Measurements from ENCODE around the gene OCA2.

DNA sequence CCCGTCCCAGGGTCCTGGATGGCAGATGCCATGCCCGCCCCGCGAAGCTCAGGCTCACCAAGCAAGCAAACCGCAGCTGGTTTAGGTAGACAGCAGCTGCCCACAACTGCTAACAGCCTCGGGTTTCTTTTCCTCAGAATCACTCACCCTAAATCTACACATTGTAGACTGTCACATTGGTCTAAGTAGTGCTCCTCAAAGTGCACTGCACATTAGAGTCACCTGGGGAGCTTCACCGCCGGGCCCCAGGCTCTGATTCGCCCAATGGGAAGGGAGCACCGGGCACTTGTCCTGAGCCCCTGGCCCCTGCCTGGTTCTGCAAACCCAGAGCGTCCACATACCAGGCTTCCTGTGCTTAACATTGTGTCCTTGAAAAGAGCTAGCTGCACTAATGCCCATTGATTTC is 752 bp downstream of the OCA2 start:
- TF ChIP-seq, protein P1, sequence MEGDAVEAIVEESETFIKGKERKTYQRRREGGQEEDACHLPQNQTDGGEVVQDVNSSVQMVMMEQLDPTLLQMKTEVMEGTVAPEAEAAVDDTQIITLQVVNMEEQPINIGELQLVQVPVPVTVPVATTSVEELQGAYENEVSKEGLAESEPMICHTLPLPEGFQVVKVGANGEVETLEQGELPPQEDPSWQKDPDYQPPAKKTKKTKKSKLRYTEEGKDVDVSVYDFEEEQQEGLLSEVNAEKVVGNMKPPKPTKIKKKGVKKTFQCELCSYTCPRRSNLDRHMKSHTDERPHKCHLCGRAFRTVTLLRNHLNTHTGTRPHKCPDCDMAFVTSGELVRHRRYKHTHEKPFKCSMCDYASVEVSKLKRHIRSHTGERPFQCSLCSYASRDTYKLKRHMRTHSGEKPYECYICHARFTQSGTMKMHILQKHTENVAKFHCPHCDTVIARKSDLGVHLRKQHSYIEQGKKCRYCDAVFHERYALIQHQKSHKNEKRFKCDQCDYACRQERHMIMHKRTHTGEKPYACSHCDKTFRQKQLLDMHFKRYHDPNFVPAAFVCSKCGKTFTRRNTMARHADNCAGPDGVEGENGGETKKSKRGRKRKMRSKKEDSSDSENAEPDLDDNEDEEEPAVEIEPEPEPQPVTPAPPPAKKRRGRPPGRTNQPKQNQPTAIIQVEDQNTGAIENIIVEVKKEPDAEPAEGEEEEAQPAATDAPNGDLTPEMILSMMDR (conservative IDR thresholded peaks at IDR 0.05; ENCODE audit: low read length), result no peak
- TF ChIP-seq EZH2phosphoT487 (IDR thresholded peaks at IDR 0.05; ENCODE audit: borderline replicate concordance), result no peak

Measured in Loucy (cell line).